ENCODE data around the gene ZNF213. TPM values are rescaled to one million over a fixed set of nuclear protein-coding genes. Genes with fewer than 3 reads are reported as not detected.

Gene ZNF213
- total RNA-seq, 4 donors from 2014 or later = 3.9 to 14.3 (median 6.4) TPM

DNA sequence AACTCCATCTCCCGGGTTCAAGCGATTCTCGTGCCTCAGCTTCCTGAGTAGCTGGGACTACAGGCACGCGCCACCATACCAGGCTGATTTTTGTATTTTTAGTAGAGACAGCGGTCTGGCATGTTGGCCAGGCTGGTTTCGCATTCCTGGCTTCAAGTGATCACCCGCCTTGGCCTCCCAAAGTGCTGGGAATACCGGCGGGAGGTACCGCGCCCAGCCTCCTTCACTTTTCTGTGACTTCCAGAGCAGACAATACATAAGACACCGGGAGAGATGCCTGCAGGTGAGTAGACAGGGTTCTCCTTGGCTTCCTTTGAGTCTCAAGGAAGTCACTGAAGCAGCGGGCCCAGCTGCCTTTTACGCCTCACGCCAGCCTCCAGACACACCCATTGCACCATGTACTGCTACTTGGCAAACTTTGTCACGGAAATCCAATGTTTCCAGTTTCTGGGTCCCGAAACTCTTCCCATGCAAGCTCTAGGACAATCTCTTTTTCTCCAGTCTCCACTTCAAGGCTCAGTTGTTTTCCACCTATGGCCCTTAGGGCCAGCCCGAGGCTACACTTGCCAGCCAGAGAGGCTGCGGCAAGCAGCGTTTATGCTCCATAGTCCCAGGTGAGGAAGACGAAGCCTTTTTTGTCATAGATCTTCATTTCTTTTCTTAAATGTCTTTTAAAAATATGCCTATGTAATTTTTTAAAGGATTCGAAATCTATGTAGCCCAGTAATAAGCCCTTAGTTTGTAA is 52.3 kb downstream of the ZNF213 start:
- WGBS, 2 donors = 66 to 83% methylated on average over 23 of the region's 23 CpGs
- Histone ChIP-seq H3K36me3 (no peaks in the 10 kb centered on the region), H3K27me3 (peaks cover 15 to 100% (median 53%) of the 10 kb centered on the region in 4 donors), H3K4me1 (peaks cover 24 to 58% (median 26%) of the 10 kb centered on the region in 3 donors), H3K27ac (no peak overlapping the region), H3K4me3 (no peak overlapping the region), H3K9me3 (no peaks in the 10 kb centered on the region)
- no peak for TF ChIP-seq POLR2A (IDR thresholded peaks at IDR 0.05)
- TF ChIP-seq, protein P1, sequence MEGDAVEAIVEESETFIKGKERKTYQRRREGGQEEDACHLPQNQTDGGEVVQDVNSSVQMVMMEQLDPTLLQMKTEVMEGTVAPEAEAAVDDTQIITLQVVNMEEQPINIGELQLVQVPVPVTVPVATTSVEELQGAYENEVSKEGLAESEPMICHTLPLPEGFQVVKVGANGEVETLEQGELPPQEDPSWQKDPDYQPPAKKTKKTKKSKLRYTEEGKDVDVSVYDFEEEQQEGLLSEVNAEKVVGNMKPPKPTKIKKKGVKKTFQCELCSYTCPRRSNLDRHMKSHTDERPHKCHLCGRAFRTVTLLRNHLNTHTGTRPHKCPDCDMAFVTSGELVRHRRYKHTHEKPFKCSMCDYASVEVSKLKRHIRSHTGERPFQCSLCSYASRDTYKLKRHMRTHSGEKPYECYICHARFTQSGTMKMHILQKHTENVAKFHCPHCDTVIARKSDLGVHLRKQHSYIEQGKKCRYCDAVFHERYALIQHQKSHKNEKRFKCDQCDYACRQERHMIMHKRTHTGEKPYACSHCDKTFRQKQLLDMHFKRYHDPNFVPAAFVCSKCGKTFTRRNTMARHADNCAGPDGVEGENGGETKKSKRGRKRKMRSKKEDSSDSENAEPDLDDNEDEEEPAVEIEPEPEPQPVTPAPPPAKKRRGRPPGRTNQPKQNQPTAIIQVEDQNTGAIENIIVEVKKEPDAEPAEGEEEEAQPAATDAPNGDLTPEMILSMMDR (IDR thresholded peaks at IDR 0.05) = no peak
- intact Hi-C loops (cut with DNase I) = no loop called here
- no peak for DNase-seq

DNA sequence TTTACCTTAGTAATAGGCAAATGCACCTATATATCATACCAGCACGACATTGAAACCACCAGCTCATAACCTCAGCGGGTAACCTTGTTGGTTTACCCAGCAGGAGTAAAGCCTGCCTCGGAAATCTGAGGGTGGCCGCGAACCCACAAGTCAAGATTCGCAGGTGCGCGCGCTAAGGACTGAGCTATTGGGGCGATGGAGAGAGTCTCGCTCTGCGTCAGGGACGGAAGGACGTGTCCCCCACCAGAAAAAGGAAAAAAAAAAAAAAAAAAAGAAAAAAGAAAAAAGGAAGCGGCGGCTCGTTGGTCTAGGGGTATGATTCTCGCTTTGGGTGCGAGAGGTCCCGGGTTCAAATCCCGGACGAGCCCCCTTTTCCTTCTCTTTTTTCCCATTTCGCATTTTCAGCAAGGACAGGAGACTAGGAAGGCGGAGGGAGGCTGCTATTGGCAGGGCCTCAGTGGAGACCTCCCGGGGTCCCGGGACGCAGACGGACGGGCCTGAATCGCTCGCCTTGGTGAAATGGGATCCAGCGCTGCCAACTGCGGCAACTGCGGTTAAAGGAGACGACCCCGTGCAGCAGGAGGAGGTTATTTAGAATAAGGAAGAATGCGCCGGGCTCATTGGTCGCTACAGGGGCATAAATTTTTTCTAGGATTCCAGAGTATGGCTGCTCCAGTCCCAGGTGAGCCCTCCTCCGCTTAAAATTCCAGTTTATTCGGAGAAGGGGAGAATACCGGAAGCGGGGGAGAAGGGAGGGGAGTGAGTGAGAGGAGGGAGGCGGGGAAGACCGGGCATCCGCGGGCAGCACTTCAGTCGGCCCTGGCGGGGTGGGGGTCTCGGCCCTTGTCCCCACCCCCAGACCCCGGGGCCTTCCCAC is 53.2 kb downstream of the ZNF213 start, which contains the start of gene OR1F1:
TSS of gene OR1F1 (plus strand) at position 407 of the 877 bp plus-strand sequence.
- H3K4me3 ChIP-seq = peak within 1 kb of the TSS; percentile 20 to 55 (median 26)
- H3K4me1 ChIP-seq = peaks cover 20 to 49% (median 22%) of the 10 kb centered on the region in 3 donors
- WGBS, 2 donors = 3 to 7% methylated on average over 6 to 32 of the region's 51 CpGs
- H3K27ac ChIP-seq = no peak within 1 kb of the TSS
- peaks cover 0 to 3% (median 0%) of the 10 kb centered on the region in 3 donors for H3K9me3 ChIP-seq
- intact Hi-C loops (cut with DNase I) = no loop called here
- TF ChIP-seq POLR2A (IDR thresholded peaks at IDR 0.05) = no peak
- TF ChIP-seq, protein P1 (IDR thresholded peaks at IDR 0.05) = no peak
- no peaks in the 10 kb centered on the region for H3K36me3 ChIP-seq
- DNase-seq = no peak
- peaks cover 9 to 100% (median 60%) of the 10 kb centered on the region in 4 donors for H3K27me3 ChIP-seq

DNA sequence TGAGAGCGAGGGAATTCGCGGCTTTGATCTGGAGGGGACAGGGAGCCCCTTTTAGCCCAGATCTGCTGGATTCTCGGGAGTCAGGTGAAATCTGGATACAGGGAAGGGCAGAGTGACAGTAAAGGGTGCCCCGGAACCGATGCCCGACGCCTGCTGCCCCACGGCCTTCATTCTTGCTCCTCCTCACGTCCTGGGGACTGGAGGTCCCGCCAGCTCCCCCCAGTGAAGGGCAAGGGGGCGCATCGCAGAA is 53.8 kb downstream of the ZNF213 start:
- no CpG with 5 or more reads among the region's 13 CpGs for WGBS, 2 donors
- peaks cover 0 to 7% (median 0%) of the 10 kb centered on the region in 3 donors for H3K9me3 ChIP-seq
- TF ChIP-seq POLR2A (IDR thresholded peaks at IDR 0.05) = no peak
- TF ChIP-seq, protein P1 (IDR thresholded peaks at IDR 0.05) = no peak
- DNase-seq = no peak
- H3K27me3 ChIP-seq = peaks cover 9 to 100% (median 60%) of the 10 kb centered on the region in 4 donors
- no peak overlapping the region for H3K27ac ChIP-seq
- no peaks in the 10 kb centered on the region for H3K36me3 ChIP-seq
- intact Hi-C loops (cut with DNase I) = no loop called here
- peaks cover 16 to 44% (median 17%) of the 10 kb centered on the region in 3 donors for H3K4me1 ChIP-seq
- H3K4me3 ChIP-seq = peak overlapping the region; percentile 20 to 55 (median 26)

DNA sequence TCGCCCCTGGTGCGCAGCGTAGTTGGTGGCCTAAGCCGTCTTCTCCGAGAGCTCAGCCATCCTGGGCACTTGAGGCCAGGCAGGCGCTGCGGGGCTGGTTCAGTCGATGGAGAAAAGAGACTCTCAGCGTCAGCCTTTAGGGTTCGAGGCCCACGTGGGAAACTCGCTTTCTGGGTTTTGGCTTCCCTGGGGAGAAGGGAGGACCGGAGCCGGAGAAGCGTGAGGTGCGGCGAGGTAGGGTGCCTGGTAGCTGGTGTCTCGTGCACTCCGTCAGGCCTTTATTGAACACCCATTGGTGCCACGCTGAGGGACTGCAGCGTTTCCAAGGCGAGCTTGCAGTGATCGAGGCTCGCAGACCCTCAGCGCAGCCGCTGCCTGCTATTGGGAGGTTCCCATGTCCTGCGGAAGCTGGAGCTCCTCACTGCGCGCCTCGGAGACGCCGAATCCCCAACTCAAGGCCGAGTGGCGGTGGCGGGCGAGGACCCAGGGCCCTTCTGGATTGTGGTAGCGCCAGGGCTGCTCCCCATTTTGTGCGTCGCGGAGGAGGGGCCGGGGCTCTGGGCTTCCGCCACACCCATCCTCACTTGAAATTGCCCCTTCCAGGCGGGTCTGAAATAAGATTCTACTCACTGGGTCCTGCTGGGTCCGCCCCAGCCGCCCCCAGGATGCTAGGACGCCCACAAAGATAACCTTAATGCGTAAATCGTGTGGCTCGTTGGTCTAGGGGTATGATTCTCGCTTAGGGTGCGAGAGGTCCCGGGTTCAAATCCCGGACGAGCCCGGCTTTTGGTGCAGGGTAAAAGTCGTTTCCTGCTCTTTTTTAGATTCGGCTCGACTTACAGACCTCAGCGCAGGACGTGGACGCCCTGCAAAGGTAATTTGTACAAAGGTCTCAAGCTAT is 54.3 kb downstream of the ZNF213 start:
- Histone ChIP-seq H3K4me3 (peak overlapping the region; percentile 20 to 55 (median 26)), H3K4me1 (peaks cover 16 to 39% (median 16%) of the 10 kb centered on the region in 3 donors), H3K27me3 (peaks cover 9 to 100% (median 57%) of the 10 kb centered on the region in 4 donors), H3K36me3 (no peaks in the 10 kb centered on the region), H3K9me3 (peaks cover 0 to 7% (median 0%) of the 10 kb centered on the region in 3 donors), H3K27ac (no peak overlapping the region)
- DNase-seq = no peak
- intact Hi-C loops (cut with DNase I) = no loop called here
- TF ChIP-seq, protein P1 (IDR thresholded peaks at IDR 0.05) = no peak
- TF ChIP-seq POLR2A (IDR thresholded peaks at IDR 0.05) = no peak
- WGBS, 2 donors = 0 to 4% methylated on average over 8 to 24 of the region's 61 CpGs

Measured in esophagus squamous epithelium (tissue), 5 donors.